A549 (cell line): ENCODE data around the gene CD200R1L. TPM values are rescaled to one million over a fixed set of nuclear protein-coding genes. Genes with fewer than 3 reads are reported as not detected.
A peak's percentile ranks its signal among the peaks of the same experiment; 100 is the strongest.

ENCODE experiments used
- ATAC-seq, 2 experiments: fragments of 200-7000 bp in 1 of 2; fragments of >200 bp in 1 of 2; cut with Nextera tagmentation in 1 of 2; cut with Tn5 transposase in 1 of 2; 3 replicates each; pipeline versions ENCODE4 v1.8.0 to v1.9.1; 2018 to 2020; ENCODE audit warnings: mild to moderate bottlenecking in 1 of 2, moderate library complexity in 1 of 2
- CTCF ChIA-PET: fragments of 300-600 bp; sonication (Branson Sonifier 250); formaldehyde crosslinking; extraction: SDS; loops from one replicate; lab custom pipeline; 2021; ENCODE audit warnings: antibody characterized with exemption, inconsistent platforms; lab: Yijun Ruan, JAX
- POLR2A ChIA-PET: fragments of 350-600 bp; formaldehyde crosslinking; extraction: SDS; loops from one replicate; lab custom pipeline; 2021; ENCODE audit warnings: antibody characterized with exemption, inconsistent platforms; lab: Yijun Ruan, JAX
- DNase-seq, 2 experiments: peaks; one replicate each; pipeline versions ENCODE4 v3.0.0 to v3.0.0-alpha.2; 2011 to 2016; ENCODE audit warnings: low read depth in 1 of 2, low spot score in 1 of 2
- FAIRE-seq: peaks from 2 replicates; lab custom pipeline; 2011; peaks lifted over from hg19 to GRCh38; lab: Jason Lieb, UNC
- H3K27ac ChIP-seq, 2 experiments: fragments of >200 bp; sonication (Bioruptor Twin); formaldehyde crosslinking; 3 replicates each; pipeline ENCODE4 v1.5.1; 2016 to 2017
- H3K4me1 ChIP-seq: fragments of >200 bp; sonication (Bioruptor Twin); formaldehyde crosslinking; 3 replicates; pipeline ENCODE4 v1.6.1; 2016
- H3K4me2 ChIP-seq: fragments of >200 bp; sonication (Bioruptor Twin); formaldehyde crosslinking; 3 replicates; pipeline ENCODE4 v1.6.1; 2016
- H3K4me3 ChIP-seq: fragments of >200 bp; sonication (Bioruptor Twin); formaldehyde crosslinking; 3 replicates; pipeline ENCODE4 v1.5.1; 2016
- H3K9me3 ChIP-seq: fragments of >200 bp; sonication (Bioruptor Twin); formaldehyde crosslinking; 3 replicates; pipeline ENCODE4 v1.6.1; 2016
- CBX2 ChIP-seq: fragments of 200-600 bp; sonication (generic); IDR thresholded peaks from 2 replicates; pipeline ENCODE4 v1.6.1; 2016; ENCODE audit warnings: low read depth, mild to moderate bottlenecking, borderline replicate concordance
- CHD2 ChIP-seq: fragments of 150-350 bp; IDR thresholded peaks from 2 replicates; pipeline ENCODE4 v1.6.1; 2014; ENCODE audit warnings: low read length; ENCODE audit not compliant: partially characterized antibody
- EP300 ChIP-seq, 2 experiments: fragments of >200 bp; sonication (Bioruptor Twin); formaldehyde crosslinking; IDR thresholded peaks; 2 replicates in 1 of 2; 3 replicates in 1 of 2; pipeline ENCODE4 v1.6.1; 2016 to 2017
- FOSL2 ChIP-seq, 2 experiments: fragments of 450-650 bp in 1 of 2; fragments of >200 bp in 1 of 2; sonication (Bioruptor Twin) in 1 of 2; formaldehyde crosslinking; IDR thresholded peaks; 2 replicates each; pipeline versions ENCODE4 v1.5.0 to v1.6.1; 2016 to 2020; ENCODE audit warnings: mild to moderate bottlenecking in 1 of 2, moderate library complexity in 1 of 2
- FOXS1 ChIP-seq: fragments of 250-450 bp; sonication (Bioruptor Pico); IDR thresholded peaks from 2 replicates; pipeline ENCODE4 v1.5.0; 2020; ENCODE audit warnings: mild to moderate bottlenecking, moderate library complexity
- HDAC2 ChIP-seq: fragments of 200-600 bp; sonication (generic); IDR thresholded peaks from 2 replicates; pipeline ENCODE4 v1.6.1; 2016
- HEYL ChIP-seq: fragments of 250-450 bp; sonication (Bioruptor Pico); IDR thresholded peaks from 2 replicates; pipeline ENCODE4 v1.8.0; 2021; ENCODE audit warnings: mild to moderate bottlenecking, moderate library complexity
- HOXB13 ChIP-seq: fragments of 250-450 bp; sonication (Bioruptor Pico); IDR thresholded peaks from 2 replicates; pipeline ENCODE4 v1.5.0; 2020; ENCODE audit warnings: low read depth, mild to moderate bottlenecking, moderate library complexity
- JUN ChIP-seq, 2 experiments: fragments of >200 bp; sonication (Bioruptor Twin); formaldehyde crosslinking; IDR thresholded peaks; 2 replicates in 1 of 2; 3 replicates in 1 of 2; pipeline ENCODE4 v1.6.1; 2016 to 2017
- JUNB ChIP-seq: fragments of >200 bp; sonication (Bioruptor Twin); formaldehyde crosslinking; IDR thresholded peaks from 2 replicates; pipeline ENCODE4 v1.6.1; 2016
- MAFK ChIP-seq: fragments of 450-650 bp; IDR thresholded peaks from 2 replicates; pipeline ENCODE4 v1.6.1; 2014; ENCODE audit not compliant: partially characterized antibody
- MYC ChIP-seq: IDR thresholded peaks from 2 replicates; pipeline ENCODE4 v1.6.1; 2012; ENCODE audit warnings: mild to moderate bottlenecking, inconsistent platforms, low read length, improper control_type of control experiment, borderline replicate concordance
- NFE2L2 ChIP-seq: fragments of 150-350 bp; conservative IDR thresholded peaks from 2 replicates; pipeline ENCODE4 v1.6.1; 2014; ENCODE audit warnings: low read length
- NR3C1 ChIP-seq: fragments of >200 bp; sonication (Bioruptor Twin); formaldehyde crosslinking; IDR thresholded peaks from 3 replicates; pipeline ENCODE4 v1.6.1; 2017
- PHF8 ChIP-seq: fragments of 200-600 bp; sonication (generic); IDR thresholded peaks from 2 replicates; pipeline ENCODE4 v1.6.1; 2016; ENCODE audit warnings: low read depth, mild to moderate bottlenecking, antibody characterized with exemption, moderate library complexity, borderline replicate concordance
- RFX5 ChIP-seq: fragments of 450-650 bp; IDR thresholded peaks from 2 replicates; pipeline ENCODE4 v1.7.1; 2014; ENCODE audit warnings: antibody characterized with exemption, mild to moderate bottlenecking, moderate library complexity
- SMC3 ChIP-seq: fragments of >200 bp; sonication (Bioruptor Twin); formaldehyde crosslinking; IDR thresholded peaks from 3 replicates; pipeline ENCODE4 v1.6.1; 2018; ENCODE audit warnings: inconsistent platforms
- TFCP2L1 ChIP-seq: fragments of 250-450 bp; sonication (Bioruptor Pico); IDR thresholded peaks from 2 replicates; pipeline ENCODE4 v1.5.0; 2021; ENCODE audit warnings: mild to moderate bottlenecking
- TP53 ChIP-seq: fragments of 250-450 bp; sonication (Bioruptor Pico); IDR thresholded peaks from 2 replicates; pipeline ENCODE4 v1.5.0; 2021; ENCODE audit warnings: mild to moderate bottlenecking, moderate library complexity
- ZC3H11A ChIP-seq: fragments of 450-650 bp; IDR thresholded peaks from 2 replicates; pipeline ENCODE4 v1.6.1; 2014; ENCODE audit warnings: antibody characterized with exemption, mild to moderate bottlenecking
- ZFP36 ChIP-seq: fragments of 450-650 bp; IDR thresholded peaks from 2 replicates; pipeline ENCODE4 v1.6.1; 2014; ENCODE audit warnings: borderline replicate concordance; ENCODE audit not compliant: partially characterized antibody
- ZSCAN20 ChIP-seq: fragments of 250-450 bp; sonication (Bioruptor Pico); IDR thresholded peaks from 2 replicates; pipeline ENCODE4 v1.8.0; 2022; ENCODE audit warnings: mild to moderate bottlenecking, moderate library complexity
- WGBS: methylation state at CpG from one replicate; pipeline ENCODE4 v1.1.6; 2017; ENCODE audit errors: missing lambda C conversion rate; 5-methylcytosine and 5-hydroxymethylcytosine counted together
- polyA plus RNA-seq, 4 experiments: library from polyadenylated mRNA; depleted of rRNA in 3 of 4; stranded (reverse); fragments of >200 nt; fragmentation: RNase III in 1 of 4; extraction: RNeasy Plus Mini Kit Qiagen cat#74134 plus additional on column Dnase treatment in 1 of 4; gene quantifications; 2 replicates in 3 of 4; 3 replicates in 1 of 4; pipeline ENCODE4 v1.2.3, GENCODE V29; 2011 to 2017
- TF ChIP-seq, protein P1 (sequence below): fragments of >200 bp; sonication (Bioruptor Twin); formaldehyde crosslinking; IDR thresholded peaks from 3 replicates; pipeline ENCODE4 v1.5.1; 2016
- TF ChIP-seq, protein P2 (sequence below): IDR thresholded peaks from 2 replicates; pipeline ENCODE4 v1.6.1; 2012; ENCODE audit warnings: low read depth, borderline replicate concordance
- TF ChIP-seq, protein P3 (sequence below): IDR thresholded peaks from 2 replicates; pipeline ENCODE4 v1.6.1; 2012
- TF ChIP-seq, protein P4 (sequence below): fragments of >200 bp; sonication (Bioruptor Twin); formaldehyde crosslinking; IDR thresholded peaks from 3 replicates; pipeline ENCODE4 v1.6.1; 2016
- TF ChIP-seq, protein P5 (sequence below): IDR thresholded peaks from 2 replicates; pipeline ENCODE4 v1.6.1; 2012
- TF ChIP-seq, protein P6 (sequence below): fragments of 450-650 bp; IDR thresholded peaks from 2 replicates; pipeline ENCODE4 v1.6.1; 2014; ENCODE audit warnings: antibody characterized with exemption
- TF ChIP-seq, protein P7 (sequence below): fragments of 150-350 bp; IDR thresholded peaks from 2 replicates; pipeline ENCODE4 v1.6.1; 2014; ENCODE audit warnings: low read depth, mild to moderate bottlenecking, low read length
- TF ChIP-seq, protein P8 (sequence below): fragments of 250-450 bp; sonication (Bioruptor Pico); IDR thresholded peaks from 2 replicates; pipeline ENCODE4 v1.5.0; 2020; ENCODE audit warnings: low read depth, mild to moderate bottlenecking, moderate library complexity

Gene CD200R1L
- polyA plus RNA-seq, 2 of the 4 experiments (the other 2 are of a cell fraction) = 0.10 TPM; not detected in 1

DNA sequence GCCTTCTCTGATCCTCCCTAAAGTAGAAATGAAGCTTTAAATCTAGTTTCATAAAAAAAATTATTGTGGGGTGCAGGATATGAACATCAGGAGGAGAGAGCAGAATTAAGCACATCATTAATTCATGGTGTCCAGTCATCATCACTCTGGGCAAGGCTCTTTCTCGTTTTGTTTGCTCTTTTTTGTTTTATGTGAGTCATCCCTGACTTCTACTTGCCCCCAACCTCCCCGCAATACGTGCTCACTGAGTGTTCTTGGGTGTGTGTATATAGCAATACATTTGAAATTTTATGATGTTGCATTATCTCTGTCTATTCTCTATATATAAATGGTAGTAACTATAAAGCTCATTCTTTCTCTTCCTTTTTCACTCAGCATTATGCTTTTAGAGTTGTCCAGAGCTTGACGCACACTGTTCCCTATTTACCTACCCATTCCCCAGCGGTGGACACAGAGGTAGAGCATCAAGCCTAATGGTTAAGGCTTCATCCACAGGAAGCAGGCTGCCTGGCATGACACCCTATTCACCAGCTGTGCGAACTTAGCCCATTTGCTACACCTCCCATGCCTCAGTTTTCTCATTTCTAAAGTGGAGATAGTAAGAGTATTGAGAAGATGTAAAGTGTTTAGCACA is 72.3 kb downstream of the CD200R1L start (continued):
- TF ChIP-seq MAFK (no peak), ZC3H11A (no peak), HOXB13 (peak; percentile 92; the same call in 1 of the 2 replicates), TP53 (CRISPR knock-in tag) (no peak), RFX5 (no peak), FOXS1 (CRISPR knock-in tag) (no peak), CHD2 (no peak), HDAC2 (no peak), FOSL2 (IDR thresholded peaks at IDR 0.05) (peak; percentile 93), FOSL2 (CRISPR knock-in tag; IDR thresholded peaks at IDR 0.05) (peak; percentile 94), JUN (IDR thresholded peaks at IDR 0.05) (peak; percentile 69 to 75; a peak in 4 of 5 replicates), JUNB (peak; percentile 86), ZSCAN20 (CRISPR knock-in tag) (no peak), PHF8 (no peak), CBX2 (no peak), HEYL (no peak), ZFP36 (no peak), NR3C1 (no peak)
- TF ChIP-seq, protein P1, sequence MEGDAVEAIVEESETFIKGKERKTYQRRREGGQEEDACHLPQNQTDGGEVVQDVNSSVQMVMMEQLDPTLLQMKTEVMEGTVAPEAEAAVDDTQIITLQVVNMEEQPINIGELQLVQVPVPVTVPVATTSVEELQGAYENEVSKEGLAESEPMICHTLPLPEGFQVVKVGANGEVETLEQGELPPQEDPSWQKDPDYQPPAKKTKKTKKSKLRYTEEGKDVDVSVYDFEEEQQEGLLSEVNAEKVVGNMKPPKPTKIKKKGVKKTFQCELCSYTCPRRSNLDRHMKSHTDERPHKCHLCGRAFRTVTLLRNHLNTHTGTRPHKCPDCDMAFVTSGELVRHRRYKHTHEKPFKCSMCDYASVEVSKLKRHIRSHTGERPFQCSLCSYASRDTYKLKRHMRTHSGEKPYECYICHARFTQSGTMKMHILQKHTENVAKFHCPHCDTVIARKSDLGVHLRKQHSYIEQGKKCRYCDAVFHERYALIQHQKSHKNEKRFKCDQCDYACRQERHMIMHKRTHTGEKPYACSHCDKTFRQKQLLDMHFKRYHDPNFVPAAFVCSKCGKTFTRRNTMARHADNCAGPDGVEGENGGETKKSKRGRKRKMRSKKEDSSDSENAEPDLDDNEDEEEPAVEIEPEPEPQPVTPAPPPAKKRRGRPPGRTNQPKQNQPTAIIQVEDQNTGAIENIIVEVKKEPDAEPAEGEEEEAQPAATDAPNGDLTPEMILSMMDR = no peak
- TF ChIP-seq, protein P2, sequence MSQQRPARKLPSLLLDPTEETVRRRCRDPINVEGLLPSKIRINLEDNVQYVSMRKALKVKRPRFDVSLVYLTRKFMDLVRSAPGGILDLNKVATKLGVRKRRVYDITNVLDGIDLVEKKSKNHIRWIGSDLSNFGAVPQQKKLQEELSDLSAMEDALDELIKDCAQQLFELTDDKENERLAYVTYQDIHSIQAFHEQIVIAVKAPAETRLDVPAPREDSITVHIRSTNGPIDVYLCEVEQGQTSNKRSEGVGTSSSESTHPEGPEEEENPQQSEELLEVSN = no peak
- TF ChIP-seq, protein P3, sequence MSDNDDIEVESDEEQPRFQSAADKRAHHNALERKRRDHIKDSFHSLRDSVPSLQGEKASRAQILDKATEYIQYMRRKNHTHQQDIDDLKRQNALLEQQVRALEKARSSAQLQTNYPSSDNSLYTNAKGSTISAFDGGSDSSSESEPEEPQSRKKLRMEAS = no peak; the same call in 1 of the 2 replicates
- TF ChIP-seq, protein P4, sequence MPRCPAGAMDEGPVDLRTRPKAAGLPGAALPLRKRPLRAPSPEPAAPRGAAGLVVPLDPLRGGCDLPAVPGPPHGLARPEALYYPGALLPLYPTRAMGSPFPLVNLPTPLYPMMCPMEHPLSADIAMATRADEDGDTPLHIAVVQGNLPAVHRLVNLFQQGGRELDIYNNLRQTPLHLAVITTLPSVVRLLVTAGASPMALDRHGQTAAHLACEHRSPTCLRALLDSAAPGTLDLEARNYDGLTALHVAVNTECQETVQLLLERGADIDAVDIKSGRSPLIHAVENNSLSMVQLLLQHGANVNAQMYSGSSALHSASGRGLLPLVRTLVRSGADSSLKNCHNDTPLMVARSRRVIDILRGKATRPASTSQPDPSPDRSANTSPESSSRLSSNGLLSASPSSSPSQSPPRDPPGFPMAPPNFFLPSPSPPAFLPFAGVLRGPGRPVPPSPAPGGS = peak; percentile 64; the same call in 2 of the 3 replicates
- TF ChIP-seq, protein P5, sequence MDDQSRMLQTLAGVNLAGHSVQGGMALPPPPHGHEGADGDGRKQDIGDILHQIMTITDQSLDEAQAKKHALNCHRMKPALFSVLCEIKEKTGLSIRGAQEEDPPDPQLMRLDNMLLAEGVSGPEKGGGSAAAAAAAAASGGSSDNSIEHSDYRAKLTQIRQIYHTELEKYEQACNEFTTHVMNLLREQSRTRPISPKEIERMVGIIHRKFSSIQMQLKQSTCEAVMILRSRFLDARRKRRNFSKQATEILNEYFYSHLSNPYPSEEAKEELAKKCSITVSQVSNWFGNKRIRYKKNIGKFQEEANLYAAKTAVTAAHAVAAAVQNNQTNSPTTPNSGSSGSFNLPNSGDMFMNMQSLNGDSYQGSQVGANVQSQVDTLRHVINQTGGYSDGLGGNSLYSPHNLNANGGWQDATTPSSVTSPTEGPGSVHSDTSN = no peak

DNA sequence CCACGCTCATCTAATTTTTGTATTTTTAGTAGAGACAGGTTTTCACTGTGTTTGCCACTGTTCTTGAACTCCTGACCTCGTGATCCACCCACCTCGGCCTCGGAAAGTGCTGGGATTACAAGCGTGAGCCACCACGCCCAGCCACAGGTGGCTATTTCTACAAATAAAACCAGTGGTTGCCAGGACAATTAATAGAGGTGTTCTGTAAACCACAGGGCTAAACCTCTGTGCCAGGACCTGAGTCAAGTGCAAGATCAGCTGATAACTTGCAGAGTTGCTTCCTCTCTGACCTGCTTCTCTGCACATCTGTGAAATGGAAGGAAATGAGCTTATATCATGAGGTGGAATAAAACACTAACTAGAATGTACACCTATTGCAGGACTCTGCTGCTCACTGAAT is 72.8 kb downstream of the CD200R1L start:
- H3K4me1 ChIP-seq = peaks cover 69% of the 10 kb centered on the region
- POLR2A ChIA-PET = interaction anchor here (0.6 to 2.9 kb wide), 7 partner anchors 37 to 132 kb away, joined by 3 to 13 read pairs (median 4); no protein-coding TSS in a partner anchor
- ATAC-seq (peak; percentile 51), DNase-seq (peak; percentile 28 to 91), FAIRE-seq (no peak)
- H3K4me3 ChIP-seq = no peak overlapping the region
- H3K4me2 ChIP-seq = peak overlapping the region; percentile 69
- peak overlapping the region; percentile 87 to 96 for H3K27ac ChIP-seq
- CTCF ChIA-PET = interaction anchor here (0.9 to 3.2 kb wide), 14 partner anchors 9 to 132 kb away, joined by 3 to 20 read pairs (median 4); no protein-coding TSS in a partner anchor
- H3K9me3 ChIP-seq = no peaks in the 10 kb centered on the region
- WGBS = 4% methylated on average over 6 of the region's 6 CpGs
- TF ChIP-seq, protein P6, sequence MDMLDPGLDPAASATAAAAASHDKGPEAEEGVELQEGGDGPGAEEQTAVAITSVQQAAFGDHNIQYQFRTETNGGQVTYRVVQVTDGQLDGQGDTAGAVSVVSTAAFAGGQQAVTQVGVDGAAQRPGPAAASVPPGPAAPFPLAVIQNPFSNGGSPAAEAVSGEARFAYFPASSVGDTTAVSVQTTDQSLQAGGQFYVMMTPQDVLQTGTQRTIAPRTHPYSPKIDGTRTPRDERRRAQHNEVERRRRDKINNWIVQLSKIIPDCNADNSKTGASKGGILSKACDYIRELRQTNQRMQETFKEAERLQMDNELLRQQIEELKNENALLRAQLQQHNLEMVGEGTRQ = peak; percentile 36; the same call in 1 of the 2 replicates
- TF ChIP-seq PHF8 (no peak), NFE2L2 (no peak), MYC (no peak), TFCP2L1 (CRISPR knock-in tag) (no peak), EP300 (IDR thresholded peaks at IDR 0.05) (0 out of 5 replicates have a peak, but pooled peaks of 1 of the 2 experiments have one; percentile 1), MAFK (peak; percentile 17), ZC3H11A (no peak), ZFP36 (no peak), SMC3 (peak; percentile 12; the same call in 1 of the 3 replicates)
- TF ChIP-seq, protein P7, sequence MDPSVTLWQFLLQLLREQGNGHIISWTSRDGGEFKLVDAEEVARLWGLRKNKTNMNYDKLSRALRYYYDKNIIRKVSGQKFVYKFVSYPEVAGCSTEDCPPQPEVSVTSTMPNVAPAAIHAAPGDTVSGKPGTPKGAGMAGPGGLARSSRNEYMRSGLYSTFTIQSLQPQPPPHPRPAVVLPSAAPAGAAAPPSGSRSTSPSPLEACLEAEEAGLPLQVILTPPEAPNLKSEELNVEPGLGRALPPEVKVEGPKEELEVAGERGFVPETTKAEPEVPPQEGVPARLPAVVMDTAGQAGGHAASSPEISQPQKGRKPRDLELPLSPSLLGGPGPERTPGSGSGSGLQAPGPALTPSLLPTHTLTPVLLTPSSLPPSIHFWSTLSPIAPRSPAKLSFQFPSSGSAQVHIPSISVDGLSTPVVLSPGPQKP = no peak
- TF ChIP-seq, protein P3 = peak; percentile 37; the same call in 1 of the 2 replicates
- TF ChIP-seq, protein P8, sequence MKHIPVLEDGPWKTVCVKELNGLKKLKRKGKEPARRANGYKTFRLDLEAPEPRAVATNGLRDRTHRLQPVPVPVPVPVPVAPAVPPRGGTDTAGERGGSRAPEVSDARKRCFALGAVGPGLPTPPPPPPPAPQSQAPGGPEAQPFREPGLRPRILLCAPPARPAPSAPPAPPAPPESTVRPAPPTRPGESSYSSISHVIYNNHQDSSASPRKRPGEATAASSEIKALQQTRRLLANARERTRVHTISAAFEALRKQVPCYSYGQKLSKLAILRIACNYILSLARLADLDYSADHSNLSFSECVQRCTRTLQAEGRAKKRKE (CRISPR knock-in tag) = 0 out of 2 replicates have a peak, but pooled peaks have one; percentile 25
